GM12864 (cell line): ENCODE results near the gene INTS13.

Experiments
- DNase-seq: peaks from one replicate; pipeline ENCODE4 v3.0.0-alpha.2; 2011; ENCODE audit warnings: low read depth
- H3K4me3 ChIP-seq: 2 replicates; pipeline ENCODE4 v1.5.1; 2011; ENCODE audit warnings: mild to moderate bottlenecking, low read depth, low read length, control low read depth
- TF ChIP-seq, protein P1 (sequence below): IDR thresholded peaks from 2 replicates; pipeline ENCODE4 v1.5.1; 2011; ENCODE audit warnings: low read depth, mild to moderate bottlenecking, moderate library complexity, low read length, control low read depth, inconsistent platforms; ENCODE audit errors: missing control alignments

Gene INTS13

DNA sequence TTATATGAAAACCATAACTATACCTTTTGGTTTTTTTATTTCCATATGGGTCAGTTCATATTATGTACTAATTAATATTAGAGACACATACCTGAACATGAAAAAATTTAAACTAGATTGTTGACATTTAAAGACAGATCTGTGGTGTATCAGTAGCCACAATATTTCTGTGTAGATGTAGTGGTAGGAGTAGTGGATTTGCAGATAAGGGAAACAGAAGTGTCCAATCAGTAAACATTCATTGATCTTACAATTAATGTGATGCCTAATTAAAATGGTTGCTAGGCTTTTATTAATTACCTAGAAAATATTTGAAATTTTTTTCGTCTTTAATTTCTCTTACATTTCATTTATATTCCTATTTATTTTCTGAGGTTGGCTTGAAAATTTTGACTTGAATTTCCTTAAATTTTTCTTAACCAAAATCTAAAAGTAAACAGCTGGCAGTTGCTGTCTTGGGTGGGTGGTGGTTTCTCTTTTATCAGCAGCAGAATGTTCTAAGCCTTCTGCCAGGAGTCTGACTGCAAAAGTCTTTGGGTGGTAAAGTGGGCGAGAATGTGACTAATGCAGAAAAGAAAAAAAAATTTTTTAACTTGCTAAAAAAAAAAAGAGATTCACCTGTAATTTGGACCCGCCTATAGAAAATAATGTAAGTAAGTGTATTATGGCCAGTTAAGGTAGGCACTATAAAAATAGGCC is 2.9 kb upstream of the INTS13 start:
- no peak for DNase-seq
- peak overlapping the region; percentile 48 for H3K4me3 ChIP-seq
- TF ChIP-seq, protein P1, sequence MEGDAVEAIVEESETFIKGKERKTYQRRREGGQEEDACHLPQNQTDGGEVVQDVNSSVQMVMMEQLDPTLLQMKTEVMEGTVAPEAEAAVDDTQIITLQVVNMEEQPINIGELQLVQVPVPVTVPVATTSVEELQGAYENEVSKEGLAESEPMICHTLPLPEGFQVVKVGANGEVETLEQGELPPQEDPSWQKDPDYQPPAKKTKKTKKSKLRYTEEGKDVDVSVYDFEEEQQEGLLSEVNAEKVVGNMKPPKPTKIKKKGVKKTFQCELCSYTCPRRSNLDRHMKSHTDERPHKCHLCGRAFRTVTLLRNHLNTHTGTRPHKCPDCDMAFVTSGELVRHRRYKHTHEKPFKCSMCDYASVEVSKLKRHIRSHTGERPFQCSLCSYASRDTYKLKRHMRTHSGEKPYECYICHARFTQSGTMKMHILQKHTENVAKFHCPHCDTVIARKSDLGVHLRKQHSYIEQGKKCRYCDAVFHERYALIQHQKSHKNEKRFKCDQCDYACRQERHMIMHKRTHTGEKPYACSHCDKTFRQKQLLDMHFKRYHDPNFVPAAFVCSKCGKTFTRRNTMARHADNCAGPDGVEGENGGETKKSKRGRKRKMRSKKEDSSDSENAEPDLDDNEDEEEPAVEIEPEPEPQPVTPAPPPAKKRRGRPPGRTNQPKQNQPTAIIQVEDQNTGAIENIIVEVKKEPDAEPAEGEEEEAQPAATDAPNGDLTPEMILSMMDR: no peak

DNA sequence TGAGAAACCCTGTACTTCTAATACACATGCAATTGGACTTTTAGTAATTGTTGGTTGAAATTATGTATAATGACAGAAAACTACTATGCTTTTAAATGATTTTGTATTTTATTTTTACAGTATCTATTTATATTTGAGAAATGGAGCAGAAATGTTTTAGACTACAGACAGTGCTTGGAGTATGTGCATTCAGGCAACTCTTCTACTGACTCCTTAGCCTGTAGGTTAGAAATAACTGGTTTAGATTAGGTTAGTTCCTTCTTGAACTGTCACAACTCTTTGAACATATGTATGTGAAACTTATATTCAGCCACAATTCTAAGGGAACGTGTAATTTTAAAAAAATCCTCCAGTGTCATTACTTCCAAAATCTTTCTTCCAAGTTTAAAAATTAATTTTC is 2.2 kb upstream of the INTS13 start:
- peak overlapping the region; percentile 100 for H3K4me3 ChIP-seq
- TF ChIP-seq, protein P1: no peak
- no peak for DNase-seq

DNA sequence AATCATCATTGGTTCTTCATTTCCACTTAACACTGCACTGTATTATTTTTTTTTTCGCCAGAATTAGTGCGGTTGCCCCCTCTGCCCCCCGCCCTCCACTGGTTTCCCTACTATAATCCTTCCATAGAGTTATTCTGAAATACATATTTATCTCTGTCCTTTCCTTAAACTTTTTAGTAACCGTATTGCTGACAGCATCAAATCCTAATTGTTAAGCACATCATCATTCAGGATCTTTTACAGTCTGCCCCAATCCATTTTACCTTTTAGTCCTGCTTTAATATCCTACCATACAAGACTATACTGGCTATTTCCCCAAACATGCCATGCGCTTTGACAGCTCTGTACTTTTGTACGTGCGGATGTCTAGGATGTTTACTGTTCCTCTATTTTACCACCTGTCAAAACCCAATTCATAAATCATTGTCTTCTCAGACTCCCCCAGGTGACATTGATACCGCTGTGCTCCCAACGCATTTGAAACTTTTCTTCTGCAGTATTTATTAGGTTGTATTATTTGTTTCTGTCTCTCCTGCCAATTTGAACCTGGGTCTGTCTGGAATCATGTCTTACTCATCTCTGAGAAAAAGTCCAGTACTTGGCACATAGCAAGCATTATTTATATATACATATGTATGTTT is 1.5 kb upstream of the INTS13 start:
- DNase-seq: no peak
- TF ChIP-seq, protein P1: no peak

DNA sequence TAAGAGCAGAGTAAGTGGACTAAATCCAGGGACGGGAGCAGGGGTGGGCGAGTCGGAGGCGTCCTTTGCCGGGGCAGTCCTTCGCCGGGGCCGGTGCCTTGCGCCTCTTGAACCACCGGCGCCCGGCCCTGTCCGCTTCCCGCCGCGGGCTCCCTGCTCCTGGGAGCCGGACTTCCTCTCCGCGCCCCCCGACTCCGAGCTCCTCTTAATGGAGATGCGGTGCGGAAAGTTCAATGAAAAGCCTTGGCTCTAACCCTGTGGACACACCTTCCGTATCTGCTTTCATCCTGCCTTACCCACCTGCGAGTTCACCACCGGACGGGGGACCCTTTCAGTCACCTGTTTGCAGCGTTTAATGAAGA is 901 bp upstream of the INTS13 start:
- TF ChIP-seq, protein P1: no peak
- H3K4me3 ChIP-seq: peak overlapping the region; percentile 100
- no peak for DNase-seq

More for the DNA sequence above, 1.5 kb upstream of the INTS13 start:
- peak overlapping the region; percentile 100 for H3K4me3 ChIP-seq

DNA sequence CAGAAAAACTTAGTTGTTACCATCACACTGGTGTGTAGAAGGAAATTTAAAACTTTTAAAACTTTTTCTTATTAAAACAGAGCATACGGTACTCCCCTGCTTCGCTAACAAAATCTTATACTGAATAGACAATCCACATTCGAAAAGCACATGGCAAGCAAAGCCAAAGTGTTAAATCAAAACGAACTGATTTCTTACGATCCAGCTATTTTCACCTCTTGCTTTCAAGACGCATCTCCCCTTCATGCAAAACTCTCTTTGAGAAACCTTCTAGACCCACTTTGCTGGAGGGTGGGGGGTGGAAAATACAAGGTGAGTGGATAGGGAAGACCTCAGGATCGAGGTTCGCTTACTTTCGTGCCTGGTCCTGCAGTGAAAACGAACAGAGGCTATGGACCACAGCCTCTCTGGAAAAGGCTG is 328 bp downstream of the INTS13 start:
- DNase-seq: no peak
- peak overlapping the region; percentile 100 for H3K4me3 ChIP-seq
- TF ChIP-seq, protein P1: no peak

DNA sequence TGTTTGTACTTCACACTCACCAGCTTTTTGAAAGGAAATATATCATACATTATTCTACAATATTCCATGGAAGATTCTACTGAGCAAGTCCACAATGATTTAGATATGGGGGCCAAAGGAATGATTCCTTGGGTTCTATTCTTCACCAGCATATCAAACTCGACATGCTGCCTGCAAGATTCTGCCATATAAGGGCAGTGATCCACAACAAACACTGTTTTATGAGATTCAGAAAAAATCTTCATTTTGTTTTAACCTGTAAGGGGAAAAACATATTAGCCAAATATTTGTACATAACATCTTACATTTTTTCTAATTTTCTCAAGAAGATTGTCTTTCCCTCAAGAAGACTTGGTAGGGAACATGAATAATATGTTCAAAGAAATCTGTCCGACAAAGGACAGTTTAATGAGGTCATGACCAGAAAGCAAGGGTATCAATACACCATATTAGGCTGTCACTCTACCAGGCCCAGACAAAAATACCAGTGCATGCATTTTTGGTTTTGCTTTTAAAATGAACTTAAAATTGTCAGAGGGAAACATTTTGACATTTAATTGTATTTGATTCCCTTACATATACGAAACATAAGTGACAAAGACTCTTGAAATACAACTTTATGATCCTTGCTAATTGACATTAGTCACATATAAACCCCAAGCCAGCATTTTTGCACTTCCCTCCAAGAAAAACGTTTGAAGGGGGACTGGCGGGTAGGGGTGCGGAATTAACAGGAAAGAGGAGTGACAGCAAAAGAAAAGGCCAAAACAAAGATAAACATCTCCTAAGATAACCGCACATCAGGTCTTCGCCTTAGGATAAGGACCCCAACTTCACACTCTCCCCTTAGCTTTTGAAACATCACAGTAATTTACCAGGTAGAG is 980 bp downstream of the INTS13 start:
- no peak for DNase-seq
- TF ChIP-seq, protein P1: no peak
- peak overlapping the region; percentile 100 for H3K4me3 ChIP-seq
